ENCODE measurements around the gene SPATA18. TPM values are rescaled to one million over a fixed set of nuclear protein-coding genes. Genes with fewer than 3 reads are reported as not detected.

The SPATA18 gene
- total and polyA plus RNA-seq, 2 experiments from 2014 or later: 2.7 to 7.8 TPM

DNA sequence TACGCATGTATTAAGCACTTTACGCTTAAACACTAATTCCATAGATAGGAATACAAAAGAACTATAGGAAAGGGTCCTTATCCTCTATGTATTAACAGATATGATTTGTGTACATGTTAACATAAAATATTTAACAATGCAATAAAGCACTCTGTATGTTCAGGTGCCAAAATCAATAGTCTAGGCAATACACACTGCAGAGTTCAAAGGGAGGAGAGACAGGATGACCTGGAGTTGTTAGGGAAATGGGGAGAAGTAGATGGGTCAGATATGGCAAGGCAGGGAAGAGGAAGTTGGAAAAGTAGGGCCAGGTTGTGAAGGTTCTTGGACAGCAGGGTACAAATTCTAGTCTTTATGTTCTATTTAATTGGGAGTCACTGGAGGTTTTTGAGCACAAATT, 15.9 kb upstream of the SPATA18 start:
- Histone ChIP-seq H3K9me2 (replicated peaks; ENCODE audit: insufficient read depth) (no peaks in the 10 kb centered on the region), H3K4me1 (ENCODE audit: insufficient read depth) (no peaks in the 10 kb centered on the region), H3K36me3 (replicated peaks; ENCODE audit: insufficient read depth, low read depth) (no peaks in the 10 kb centered on the region), H4K20me1 (ENCODE audit: insufficient read depth, poor library complexity, severe bottlenecking) (no peaks in the 10 kb centered on the region), H3K79me2 (peaks cover 47% of the 10 kb centered on the region), H3K27me3 (peaks cover 5% of the 10 kb centered on the region), H2AFZ (no peak overlapping the region), H3K4me3 (no peak overlapping the region), H3K4me2 (no peak overlapping the region), H3K27ac (no peak overlapping the region), H3K9me3 (ENCODE audit: low read depth) (no peaks in the 10 kb centered on the region)
- no peak for DNase-seq (ENCODE audit: low spot score)
- TF ChIP-seq, protein P1, sequence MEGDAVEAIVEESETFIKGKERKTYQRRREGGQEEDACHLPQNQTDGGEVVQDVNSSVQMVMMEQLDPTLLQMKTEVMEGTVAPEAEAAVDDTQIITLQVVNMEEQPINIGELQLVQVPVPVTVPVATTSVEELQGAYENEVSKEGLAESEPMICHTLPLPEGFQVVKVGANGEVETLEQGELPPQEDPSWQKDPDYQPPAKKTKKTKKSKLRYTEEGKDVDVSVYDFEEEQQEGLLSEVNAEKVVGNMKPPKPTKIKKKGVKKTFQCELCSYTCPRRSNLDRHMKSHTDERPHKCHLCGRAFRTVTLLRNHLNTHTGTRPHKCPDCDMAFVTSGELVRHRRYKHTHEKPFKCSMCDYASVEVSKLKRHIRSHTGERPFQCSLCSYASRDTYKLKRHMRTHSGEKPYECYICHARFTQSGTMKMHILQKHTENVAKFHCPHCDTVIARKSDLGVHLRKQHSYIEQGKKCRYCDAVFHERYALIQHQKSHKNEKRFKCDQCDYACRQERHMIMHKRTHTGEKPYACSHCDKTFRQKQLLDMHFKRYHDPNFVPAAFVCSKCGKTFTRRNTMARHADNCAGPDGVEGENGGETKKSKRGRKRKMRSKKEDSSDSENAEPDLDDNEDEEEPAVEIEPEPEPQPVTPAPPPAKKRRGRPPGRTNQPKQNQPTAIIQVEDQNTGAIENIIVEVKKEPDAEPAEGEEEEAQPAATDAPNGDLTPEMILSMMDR (IDR thresholded peaks at IDR 0.05; ENCODE audit: poor library complexity): no peak
- TF ChIP-seq EZH2 (IDR thresholded peaks at IDR 0.05; ENCODE audit: borderline replicate concordance) (no peak), EZH2phosphoT487 (IDR thresholded peaks at IDR 0.05; ENCODE audit: low read depth, severe bottlenecking, unreplicated experiment) (no peak)
- WGBS (ENCODE audit: low lambda C conversion rate, missing lambda C conversion rate): 93% methylated on average over 2 of the region's 2 CpGs

- Histone ChIP-seq H3K79me2 (peaks cover 47% of the 10 kb centered on the region), H2AFZ (peak overlapping the region; percentile 100), H3K27me3 (peaks cover 10% of the 10 kb centered on the region), H3K9me3 (ENCODE audit: low read depth) (no peaks in the 10 kb centered on the region), H3K4me2 (peak overlapping the region; percentile 82), H3K9me2 (replicated peaks; ENCODE audit: insufficient read depth) (no peaks in the 10 kb centered on the region), H4K20me1 (ENCODE audit: insufficient read depth, poor library complexity, severe bottlenecking) (no peaks in the 10 kb centered on the region), H3K36me3 (replicated peaks; ENCODE audit: insufficient read depth, low read depth) (no peaks in the 10 kb centered on the region), H3K27ac (peak overlapping the region; percentile 87), H3K4me1 (ENCODE audit: insufficient read depth) (no peaks in the 10 kb centered on the region), H3K4me3 (peak overlapping the region; percentile 96)
- WGBS (ENCODE audit: low lambda C conversion rate, missing lambda C conversion rate): 48% methylated on average over 7 of the region's 7 CpGs
- TF ChIP-seq, protein P1 (IDR thresholded peaks at IDR 0.05; ENCODE audit: poor library complexity): no peak
- no peak for TF ChIP-seq EZH2 (IDR thresholded peaks at IDR 0.05; ENCODE audit: borderline replicate concordance)
- no peak for TF ChIP-seq EZH2phosphoT487 (IDR thresholded peaks at IDR 0.05; ENCODE audit: low read depth, severe bottlenecking, unreplicated experiment)
- DNase-seq (ENCODE audit: low spot score): no peak
These were observed 14.1 kb upstream of the SPATA18 start for GRCh38 chr4:52036886-52037530.

- DNase-seq (ENCODE audit: low spot score): no peak
- Histone ChIP-seq H3K79me2 (peaks cover 47% of the 10 kb centered on the region), H3K4me1 (ENCODE audit: insufficient read depth) (no peaks in the 10 kb centered on the region), H3K9me3 (ENCODE audit: low read depth) (no peaks in the 10 kb centered on the region), H3K4me2 (peak overlapping the region; percentile 82), H4K20me1 (ENCODE audit: insufficient read depth, poor library complexity, severe bottlenecking) (no peaks in the 10 kb centered on the region), H2AFZ (peak overlapping the region; percentile 100), H3K9me2 (replicated peaks; ENCODE audit: insufficient read depth) (no peaks in the 10 kb centered on the region), H3K27me3 (peaks cover 12% of the 10 kb centered on the region), H3K36me3 (replicated peaks; ENCODE audit: insufficient read depth, low read depth) (no peaks in the 10 kb centered on the region), H3K4me3 (peak overlapping the region; percentile 96), H3K27ac (peak overlapping the region; percentile 87)
- WGBS (ENCODE audit: low lambda C conversion rate, missing lambda C conversion rate): under 1% methylated on average over 17 of the region's 25 CpGs
- TF ChIP-seq, protein P1 (IDR thresholded peaks at IDR 0.05; ENCODE audit: poor library complexity): no peak
- no peak for TF ChIP-seq EZH2 (IDR thresholded peaks at IDR 0.05; ENCODE audit: borderline replicate concordance)
- TF ChIP-seq EZH2phosphoT487 (IDR thresholded peaks at IDR 0.05; ENCODE audit: low read depth, severe bottlenecking, unreplicated experiment): no peak
These were observed 13.4 kb upstream of the SPATA18 start for GRCh38 chr4:52037689-52038102.
